GM12892 (cell line): Measurements from ENCODE around the gene RNF207.
"Not testable (repeated sequence)": the region's sequence is repeated elsewhere in the genome, so short reads cannot be mapped to it uniquely, and the experiment has no call there.

Experiments
- DNase-seq: peaks from one replicate; pipeline ENCODE4 v3.0.0; 2011; ENCODE audit not compliant: insufficient read length
- FAIRE-seq: peaks from 2 replicates; lab custom pipeline; 2011; peaks lifted over from hg19 to GRCh38; lab: Jason Lieb, UNC
- POLR2A ChIP-seq: IDR thresholded peaks from 2 replicates; pipeline ENCODE4 v1.6.1; 2011; ENCODE audit warnings: low read depth, low read length, control low read depth
- POLR2AphosphoS5 ChIP-seq: IDR thresholded peaks from 2 replicates; pipeline ENCODE4 v1.6.1; 2011; ENCODE audit warnings: low read depth, low read length, control low read depth
- TAF1 ChIP-seq: IDR thresholded peaks from 2 replicates; pipeline ENCODE4 v1.6.1; 2011; ENCODE audit warnings: low read depth, mild to moderate bottlenecking, control low read depth, low read length, borderline replicate concordance

The RNF207 gene

DNA sequence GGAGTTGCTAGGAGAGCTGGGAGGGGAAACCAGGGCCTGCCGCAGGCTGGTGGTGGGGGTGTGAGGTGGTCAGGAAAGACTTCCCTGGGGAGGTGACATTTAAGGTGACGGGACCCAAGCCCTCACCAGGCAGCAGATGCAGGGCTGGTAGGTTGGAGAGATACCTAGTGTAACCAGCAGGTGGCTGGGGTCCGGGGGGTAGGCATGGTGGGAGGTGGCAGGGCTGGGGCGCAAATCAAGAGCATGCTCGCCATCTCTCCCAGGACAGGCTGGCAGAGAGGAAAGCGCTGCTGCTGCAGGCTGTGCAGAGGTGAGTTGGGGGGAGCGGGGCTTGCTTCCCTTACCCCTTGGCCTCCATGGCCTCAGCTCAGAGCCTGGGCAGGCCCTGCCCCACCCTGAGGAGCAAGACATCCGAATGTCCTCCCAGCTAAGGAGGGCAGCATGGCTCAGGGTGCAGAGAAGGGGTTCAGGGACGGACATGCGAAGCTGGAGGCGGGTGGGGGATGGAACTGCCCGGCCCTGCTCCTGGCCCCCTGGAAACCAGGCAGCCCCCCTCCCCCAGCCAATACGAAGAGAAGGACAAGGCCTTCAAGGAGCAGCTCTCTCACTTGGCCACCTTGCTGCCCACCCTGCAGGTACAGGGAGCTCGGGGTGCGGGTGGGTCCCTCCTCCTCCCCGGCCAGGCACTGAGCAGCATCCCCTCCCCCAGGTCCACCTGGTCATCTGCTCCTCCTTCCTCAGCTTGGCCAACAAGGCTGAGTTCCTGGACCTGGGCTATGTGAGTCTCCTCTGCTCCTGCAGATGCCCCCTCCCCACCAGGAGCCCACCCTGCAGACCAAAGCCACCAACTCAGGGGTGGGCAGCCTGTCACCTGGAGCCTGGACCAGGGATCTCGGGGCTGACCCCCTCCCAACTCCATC, 4.0 kb downstream of the RNF207 start:
- FAIRE-seq: no peak
- DNase-seq: no peak
- no peak for TF ChIP-seq POLR2AphosphoS5
- TF ChIP-seq POLR2A: no peak
- TF ChIP-seq TAF1: no peak

- DNase-seq: no peak
- no peak for FAIRE-seq
- TF ChIP-seq TAF1 (no peak), POLR2AphosphoS5 (no peak), POLR2A (no peak)
Observed at GRCh38 chr1:6210591-6211355, 4.9 kb downstream of the RNF207 start.

GRCh38 chr1:6211731-6212130, 5.8 kb downstream of the RNF207 start:
- TF ChIP-seq POLR2A (no peak), POLR2AphosphoS5 (no peak), TAF1 (no peak)
- no peak for FAIRE-seq
- DNase-seq: no peak

- FAIRE-seq: peak; percentile 44
- TF ChIP-seq POLR2A: no peak
- TF ChIP-seq TAF1: no peak
- TF ChIP-seq POLR2AphosphoS5: no peak
- no peak for DNase-seq
Observed at GRCh38 chr1:6212193-6212959, 6.5 kb downstream of the RNF207 start.

DNA sequence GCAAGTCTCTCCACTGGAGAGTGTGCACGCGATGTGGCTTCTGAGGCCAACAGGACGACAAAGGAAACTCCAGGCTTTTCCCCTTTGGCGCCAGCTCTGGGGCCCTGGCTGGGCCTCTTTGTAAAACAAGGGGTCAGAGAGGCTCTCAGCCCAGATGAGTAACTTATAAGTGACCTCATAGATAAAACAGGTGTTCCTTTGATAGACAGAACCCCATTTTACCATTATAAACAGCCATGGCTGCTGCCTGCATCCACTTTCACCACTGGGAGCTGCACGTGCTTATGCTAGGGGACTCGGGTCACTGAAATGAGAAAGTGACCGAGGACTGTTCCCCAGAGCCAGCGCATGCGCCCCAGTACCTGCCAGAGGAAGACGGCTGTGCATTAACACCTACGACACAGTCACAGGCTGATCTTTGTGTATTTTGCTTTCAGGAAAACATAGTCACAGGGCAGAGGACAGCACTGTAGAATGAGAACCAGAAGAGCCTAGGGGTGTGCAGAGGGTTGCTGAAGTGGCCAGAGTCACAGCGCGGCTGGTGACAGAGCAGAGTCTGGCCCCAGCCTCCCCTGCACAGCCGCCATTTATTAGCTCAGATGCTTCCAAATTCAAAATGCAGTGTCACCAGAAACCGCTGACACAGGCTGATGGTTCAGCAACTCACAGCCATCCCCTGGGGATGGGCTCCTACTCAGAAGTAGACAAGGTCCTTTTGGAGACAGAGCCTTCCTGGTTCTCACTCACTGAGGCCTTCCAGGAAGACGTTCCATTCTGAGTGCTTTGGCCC, 12.7 kb downstream of the RNF207 start:
- no peak for DNase-seq
- no peak for FAIRE-seq
- TF ChIP-seq POLR2A: no peak
- TF ChIP-seq TAF1: no peak
- TF ChIP-seq POLR2AphosphoS5: no peak

GRCh38 chr1:6219641-6220040, 13.7 kb downstream of the RNF207 start:
- FAIRE-seq, DNase-seq: not testable (repeated sequence)

DNA sequence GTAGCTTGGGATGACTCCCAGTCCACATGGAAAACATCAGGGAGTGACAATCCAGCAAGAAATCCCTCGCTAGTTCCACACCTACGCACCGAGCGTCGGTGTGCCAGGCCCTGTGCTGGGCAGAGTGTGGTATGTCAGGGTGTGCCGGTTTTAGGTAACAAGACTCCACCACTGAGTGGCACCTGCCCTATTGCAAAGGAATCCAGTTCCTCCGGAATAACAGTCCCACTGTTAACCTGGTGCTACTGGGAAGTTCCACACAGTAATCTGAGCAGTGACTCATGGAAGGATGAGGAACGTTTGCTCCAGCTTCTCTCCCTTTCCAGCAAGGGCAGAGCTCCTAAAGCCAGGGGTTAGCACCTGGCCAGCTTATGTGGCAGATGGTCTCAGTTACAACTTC, 14.3 kb downstream of the RNF207 start:
- DNase-seq: no peak
- no peak for FAIRE-seq
- TF ChIP-seq POLR2AphosphoS5 (no peak), POLR2A (no peak), TAF1 (no peak)

DNA sequence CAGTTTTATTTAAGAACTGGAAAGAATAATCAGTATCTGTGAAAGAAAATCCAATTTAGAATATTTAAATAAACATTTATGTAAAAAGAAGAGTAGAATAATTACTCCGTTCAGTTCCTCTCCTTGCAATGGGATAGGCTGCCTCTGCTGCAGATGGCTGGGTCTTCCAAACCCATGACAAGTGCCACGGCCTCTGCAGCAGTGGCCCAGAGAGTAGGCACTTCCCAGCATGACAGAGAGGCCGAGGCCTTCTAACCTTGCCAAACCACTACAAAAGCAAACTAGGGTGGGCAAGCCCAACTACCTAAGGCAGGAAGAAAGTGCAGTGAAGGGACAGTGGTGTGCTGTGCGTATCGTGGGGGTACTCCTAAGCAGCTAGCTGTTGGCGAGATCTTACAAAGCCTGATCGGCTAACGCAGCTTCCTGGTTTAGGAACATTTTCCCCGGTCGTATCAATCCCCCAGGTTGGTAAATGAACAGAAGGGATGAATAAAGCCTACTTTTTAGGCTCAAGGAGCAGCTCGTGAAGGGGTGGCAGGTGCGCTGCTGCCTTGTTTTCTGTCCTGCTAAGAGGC, 15.4 kb downstream of the RNF207 start:
- no peak for TF ChIP-seq TAF1
- TF ChIP-seq POLR2AphosphoS5: peak; percentile 51; the same call in 1 of the 2 replicates
- 0 out of 2 replicates have a peak, but pooled peaks have one; percentile 18 for TF ChIP-seq POLR2A
- no peak for FAIRE-seq
- DNase-seq: no peak

DNA sequence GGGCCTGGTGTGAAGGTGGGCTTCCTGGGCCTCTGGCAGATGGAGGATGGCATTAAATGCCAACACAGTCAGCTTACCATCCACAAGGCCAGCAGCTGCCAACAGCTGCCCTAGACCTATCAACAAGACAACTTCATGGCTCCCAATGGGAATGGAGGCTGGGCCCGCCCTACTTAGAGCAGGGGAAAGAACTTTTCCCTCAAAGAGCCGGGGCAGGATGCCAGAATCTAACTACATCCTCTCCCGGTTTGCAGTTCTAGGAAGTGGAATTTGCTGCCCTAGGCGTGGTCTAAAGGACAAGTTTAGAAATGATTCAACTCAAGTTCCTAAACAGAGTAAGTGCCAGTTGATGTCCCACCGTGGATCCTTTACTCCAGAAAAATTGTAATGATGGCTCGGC, 16.7 kb downstream of the RNF207 start:
- no peak for TF ChIP-seq POLR2AphosphoS5
- no peak for TF ChIP-seq POLR2A
- no peak for TF ChIP-seq TAF1
- FAIRE-seq (no peak), DNase-seq (no peak)

- no peak for FAIRE-seq
Observed at GRCh38 chr1:6223617-6224016, 17.7 kb downstream of the RNF207 start.

GRCh38 chr1:6224718-6225117, 18.8 kb downstream of the RNF207 start:
- FAIRE-seq (no peak), DNase-seq (no peak)
- TF ChIP-seq TAF1 (no peak), POLR2AphosphoS5 (no peak), POLR2A (no peak)

More at GRCh38 chr1:6223617-6224016, 17.7 kb downstream of the RNF207 start:
- TF ChIP-seq POLR2AphosphoS5: no peak
- no peak for TF ChIP-seq TAF1
- no peak for TF ChIP-seq POLR2A
- no peak for DNase-seq
